Tibial nerve (tissue), 4 donors: ENCODE data around the gene LRRC63. TPM values are rescaled to one million over a fixed set of nuclear protein-coding genes. Genes with fewer than 3 reads are reported as not detected.

ENCODE experiments used
- DNase-seq, 2 donors: peaks; one replicate each; pipeline ENCODE4 v3.0.0-alpha.2; 2019; ENCODE audit warnings: low spot score in 2 of 2
- H3K27ac ChIP-seq, 4 donors: fragments of 200-600 bp; sonication (generic) in 3 of 4; one replicate each; pipeline ENCODE4 v1.5.1; 2017 to 2019; ENCODE audit warnings: mild to moderate bottlenecking in 1 of 4
- H3K27me3 ChIP-seq, 2 donors: fragments of 200-600 bp; sonication (generic) in 1 of 2; one replicate each; pipeline versions ENCODE4 v1.5.1 to v1.6.0; 2017 to 2019
- H3K36me3 ChIP-seq, 3 donors: fragments of 200-600 bp; sonication (generic); one replicate each; pipeline ENCODE4 v1.5.1; 2018 to 2019
- H3K4me1 ChIP-seq, 4 donors: fragments of 200-600 bp; sonication (generic) in 3 of 4; one replicate each; pipeline ENCODE4 v1.5.1; 2017 to 2019
- H3K4me3 ChIP-seq, 4 donors: fragments of 200-600 bp; sonication (generic) in 3 of 4; one replicate each; pipeline ENCODE4 v1.5.1; 2017 to 2019; ENCODE audit warnings: mild to moderate bottlenecking in 1 of 4, moderate library complexity in 1 of 4
- H3K9me3 ChIP-seq, 4 donors: fragments of 200-600 bp; sonication (generic) in 3 of 4; one replicate each; pipeline ENCODE4 v1.5.1; 2017 to 2019
- EP300 ChIP-seq, 2 donors: sonication (generic); formaldehyde crosslinking; IDR thresholded peaks; one replicate each; pipeline ENCODE4 v1.6.1; 2017; ENCODE audit warnings: antibody characterized with exemption in 2 of 2, mild to moderate bottlenecking in 1 of 2
- POLR2A ChIP-seq, 2 donors: fragments of 450-650 bp; IDR thresholded peaks; one replicate each; pipeline ENCODE4 v1.6.1; 2017; ENCODE audit warnings: antibody characterized with exemption in 2 of 2, mild to moderate bottlenecking in 2 of 2, moderate library complexity in 2 of 2
- WGBS, 2 donors: methylation state at CpG; one replicate each; pipeline ENCODE4 v1.1.5; 2018; 5-methylcytosine and 5-hydroxymethylcytosine counted together
- total RNA-seq, 4 donors: library from RNA; depleted of rRNA; stranded (reverse); fragments of >200 nt; gene quantifications; one replicate each; pipeline ENCODE4 v1.1.0, GENCODE V29; 2016
- TF ChIP-seq, protein P1 (sequence below), 5 experiments: fragments of 200-600 bp in 3 of 5; fragments of 450-650 bp in 2 of 5; sonication (generic) in 3 of 5; IDR thresholded peaks; one replicate each; pipeline ENCODE4 v1.5.1; 2016 to 2019; ENCODE audit warnings: antibody characterized with exemption in 5 of 5, mild to moderate bottlenecking in 3 of 5, moderate library complexity in 2 of 5

LRRC63 gene
- total RNA-seq, 4 donors from 2014 or later: 0.78 TPM; not detected in 3

DNA sequence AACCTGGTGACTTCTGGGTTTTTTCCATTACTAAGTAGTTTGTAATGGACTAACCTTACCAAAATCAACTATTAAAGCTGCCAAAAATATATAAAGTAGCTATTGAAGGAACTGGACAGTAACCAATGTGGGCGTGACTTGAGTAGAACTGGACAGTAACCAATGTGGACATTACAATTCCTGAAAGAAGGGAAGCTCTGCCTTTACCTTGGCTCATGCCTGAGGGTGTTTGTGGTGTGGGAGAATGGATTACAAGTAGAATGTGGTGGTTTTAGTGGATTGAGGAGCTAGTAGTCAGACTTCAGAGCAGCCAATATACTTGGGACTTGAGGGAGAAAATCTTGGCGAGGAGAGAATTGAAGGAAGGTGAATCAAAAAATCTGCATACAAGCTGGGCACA, 17.5 kb downstream of the LRRC63 start:
- H3K27ac ChIP-seq: no peak overlapping the region

DNA sequence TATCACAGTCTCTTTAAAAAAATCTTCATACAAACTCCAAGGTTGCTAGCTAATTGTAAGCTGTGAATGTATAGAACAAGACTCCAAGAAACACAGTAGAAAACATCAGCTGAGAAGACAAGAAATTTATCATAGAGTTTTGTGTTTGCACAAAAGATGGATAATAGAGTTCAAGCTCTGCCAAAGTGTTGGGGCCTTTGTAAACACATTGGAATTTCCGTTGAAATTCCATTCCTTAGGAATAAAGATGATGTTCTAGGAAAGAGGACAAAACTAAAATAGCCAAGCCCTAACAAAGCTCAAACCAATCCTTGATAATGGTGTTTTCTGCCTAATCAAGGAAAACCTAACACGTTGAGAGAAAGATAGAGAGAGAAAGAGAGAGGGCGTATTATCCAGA, 20.6 kb downstream of the LRRC63 start:
- no peak for TF ChIP-seq POLR2A (IDR thresholded peaks at IDR 0.05)
- TF ChIP-seq, protein P1, sequence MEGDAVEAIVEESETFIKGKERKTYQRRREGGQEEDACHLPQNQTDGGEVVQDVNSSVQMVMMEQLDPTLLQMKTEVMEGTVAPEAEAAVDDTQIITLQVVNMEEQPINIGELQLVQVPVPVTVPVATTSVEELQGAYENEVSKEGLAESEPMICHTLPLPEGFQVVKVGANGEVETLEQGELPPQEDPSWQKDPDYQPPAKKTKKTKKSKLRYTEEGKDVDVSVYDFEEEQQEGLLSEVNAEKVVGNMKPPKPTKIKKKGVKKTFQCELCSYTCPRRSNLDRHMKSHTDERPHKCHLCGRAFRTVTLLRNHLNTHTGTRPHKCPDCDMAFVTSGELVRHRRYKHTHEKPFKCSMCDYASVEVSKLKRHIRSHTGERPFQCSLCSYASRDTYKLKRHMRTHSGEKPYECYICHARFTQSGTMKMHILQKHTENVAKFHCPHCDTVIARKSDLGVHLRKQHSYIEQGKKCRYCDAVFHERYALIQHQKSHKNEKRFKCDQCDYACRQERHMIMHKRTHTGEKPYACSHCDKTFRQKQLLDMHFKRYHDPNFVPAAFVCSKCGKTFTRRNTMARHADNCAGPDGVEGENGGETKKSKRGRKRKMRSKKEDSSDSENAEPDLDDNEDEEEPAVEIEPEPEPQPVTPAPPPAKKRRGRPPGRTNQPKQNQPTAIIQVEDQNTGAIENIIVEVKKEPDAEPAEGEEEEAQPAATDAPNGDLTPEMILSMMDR (IDR thresholded peaks at IDR 0.05): no peak
- no peak for TF ChIP-seq EP300 (IDR thresholded peaks at IDR 0.05)
- no peak for DNase-seq
- H3K27me3 ChIP-seq: no peaks in the 10 kb centered on the region
- WGBS, 2 donors: 84 to 85% methylated on average over 3 of the region's 3 CpGs
- H3K27ac ChIP-seq: no peak overlapping the region
- peaks cover 0 to 16% (median 0%) of the 10 kb centered on the region in 3 donors for H3K36me3 ChIP-seq
- peaks cover 0 to 53% (median 8%) of the 10 kb centered on the region in 4 donors for H3K9me3 ChIP-seq
- H3K4me1 ChIP-seq: no peaks in the 10 kb centered on the region
- H3K4me3 ChIP-seq: no peak overlapping the region

More for the DNA sequence above, 17.5 kb downstream of the LRRC63 start:
- no peak for DNase-seq
- H3K9me3 ChIP-seq: peaks cover 0 to 35% (median under 1%) of the 10 kb centered on the region in 4 donors
- 89 to 99% methylated on average over 2 of the region's 2 CpGs for WGBS, 2 donors
- H3K4me1 ChIP-seq: no peaks in the 10 kb centered on the region
- TF ChIP-seq EP300 (IDR thresholded peaks at IDR 0.05): no peak
- no peak for TF ChIP-seq POLR2A (IDR thresholded peaks at IDR 0.05)
- TF ChIP-seq, protein P1 (IDR thresholded peaks at IDR 0.05): no peak
- H3K27me3 ChIP-seq: no peaks in the 10 kb centered on the region
- peaks cover 0 to 16% (median 0%) of the 10 kb centered on the region in 3 donors for H3K36me3 ChIP-seq
- no peak overlapping the region for H3K4me3 ChIP-seq

DNA sequence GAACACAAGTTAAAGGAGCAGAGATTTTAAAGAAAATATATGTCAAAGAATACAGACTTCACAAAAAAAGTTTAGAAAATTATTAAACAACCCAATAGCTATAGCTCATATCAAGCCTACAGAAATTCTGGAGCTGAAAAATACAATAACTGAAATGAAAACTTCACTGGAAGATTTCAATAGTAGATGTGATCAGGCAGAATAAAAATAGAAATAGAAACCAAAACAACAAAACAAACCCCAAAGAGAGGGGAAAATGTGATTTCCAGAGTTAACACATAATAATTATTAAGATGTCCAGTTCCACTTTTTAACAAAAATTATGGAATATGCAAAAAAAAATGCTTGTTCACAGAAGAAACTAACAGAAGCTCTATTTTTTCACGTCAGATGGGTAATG, 23.6 kb downstream of the LRRC63 start:
- H3K4me3 ChIP-seq: no peak overlapping the region
- no peak for DNase-seq
- 93 to 96% methylated on average over 1 of the region's 1 CpG for WGBS, 2 donors
- H3K36me3 ChIP-seq: peaks cover 0 to 8% (median 0%) of the 10 kb centered on the region in 3 donors
- no peak for TF ChIP-seq EP300 (IDR thresholded peaks at IDR 0.05)
- TF ChIP-seq POLR2A (IDR thresholded peaks at IDR 0.05): no peak
- TF ChIP-seq, protein P1 (IDR thresholded peaks at IDR 0.05): no peak
- no peak overlapping the region for H3K27ac ChIP-seq
- peaks cover 0 to 38% (median 8%) of the 10 kb centered on the region in 4 donors for H3K9me3 ChIP-seq
- no peaks in the 10 kb centered on the region for H3K4me1 ChIP-seq
- H3K27me3 ChIP-seq: no peaks in the 10 kb centered on the region

DNA sequence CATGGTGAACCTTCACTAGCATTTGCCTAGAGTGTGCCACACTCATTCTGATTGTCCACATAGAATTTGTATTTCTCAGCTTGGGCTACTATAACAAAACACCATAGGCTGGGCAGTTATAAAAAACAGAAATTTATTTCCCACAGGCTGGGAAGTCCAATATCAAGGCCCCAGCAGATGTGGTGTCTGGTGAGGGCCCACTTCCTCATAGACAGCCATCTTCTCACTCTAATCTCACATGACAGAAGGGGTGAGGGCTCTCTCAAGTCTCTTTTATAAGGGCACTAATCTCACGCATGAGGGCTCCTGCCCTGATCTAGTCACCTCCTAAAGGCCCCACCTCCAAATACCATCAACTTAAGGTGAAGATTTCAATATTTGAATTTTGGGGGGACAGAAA, 53.6 kb downstream of the LRRC63 start:
- Histone ChIP-seq H3K4me3 (no peak overlapping the region), H3K27ac (no peak overlapping the region), H3K9me3 (no peaks in the 10 kb centered on the region), H3K4me1 (no peaks in the 10 kb centered on the region), H3K27me3 (no peaks in the 10 kb centered on the region), H3K36me3 (no peaks in the 10 kb centered on the region)
- TF ChIP-seq, protein P1 (IDR thresholded peaks at IDR 0.05): no peak
- TF ChIP-seq EP300 (IDR thresholded peaks at IDR 0.05) (no peak), POLR2A (IDR thresholded peaks at IDR 0.05) (no peak)
- WGBS, 2 donors: 89 to 100% methylated on average over 1 of the region's 1 CpG
- DNase-seq: no peak

DNA sequence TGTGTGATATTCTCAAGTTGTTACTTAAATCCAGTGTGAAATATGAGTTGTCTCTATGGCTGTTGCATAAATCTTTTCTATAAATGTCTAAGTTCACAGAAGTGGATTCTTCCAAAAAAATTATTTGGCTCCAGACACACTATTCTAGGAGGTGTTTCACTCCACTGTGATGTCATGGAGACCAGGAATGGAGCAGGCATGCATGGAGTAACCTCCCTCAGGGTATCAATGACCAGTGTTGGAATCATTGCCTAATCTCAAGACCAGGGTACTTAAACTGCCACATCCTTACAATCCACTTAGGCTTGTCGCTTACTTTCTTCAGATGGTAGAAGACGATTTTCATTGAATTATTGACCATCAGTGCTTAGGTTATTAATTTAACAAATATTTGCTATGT, 55.4 kb downstream of the LRRC63 start:
- DNase-seq: no peak
- WGBS, 2 donors: 91 to 93% methylated on average over 2 of the region's 2 CpGs
- no peaks in the 10 kb centered on the region for H3K36me3 ChIP-seq
- H3K4me3 ChIP-seq: no peak overlapping the region
- TF ChIP-seq, protein P1 (IDR thresholded peaks at IDR 0.05): no peak
- TF ChIP-seq POLR2A (IDR thresholded peaks at IDR 0.05) (no peak), EP300 (IDR thresholded peaks at IDR 0.05) (no peak)
- H3K27ac ChIP-seq: no peak overlapping the region
- no peaks in the 10 kb centered on the region for H3K4me1 ChIP-seq
- no peaks in the 10 kb centered on the region for H3K27me3 ChIP-seq
- no peaks in the 10 kb centered on the region for H3K9me3 ChIP-seq
